HepG2 (cell line): Measurements from ENCODE around the gene MED13L. TPM values are rescaled to one million over a fixed set of nuclear protein-coding genes. Genes with fewer than 3 reads are reported as not detected.

Source experiments
- ATAC-seq: fragments of 200-7000 bp; cut with Tn5 transposase; 3 replicates; pipeline ENCODE4 v1.9.1; 2020; ENCODE audit warnings: mild to moderate bottlenecking, moderate library complexity
- BruUV-seq: library from RNA; stranded (reverse); fragments of 400-500 nt; replicated peaks from 2 replicates; lab custom pipeline; 2021; lab: Mats Ljungman, UMichigan
- CTCF ChIA-PET: fragments of 300-600 bp; formaldehyde crosslinking; extraction: SDS; loops from one replicate; lab custom pipeline; 2021; ENCODE audit warnings: low total read pairs, inconsistent platforms, low intra/inter-chr PET ratio; lab: Yijun Ruan, JAX
- POLR2A ChIA-PET: fragments of 350-600 bp; sonication (Branson Sonifier 250); formaldehyde crosslinking; loops from one replicate; lab custom pipeline; 2020; ENCODE audit warnings: antibody characterized with exemption, inconsistent platforms; lab: Yijun Ruan, JAX
- DNase-seq: peaks from one replicate; pipeline ENCODE4 v3.0.0-alpha.2; 2015; ENCODE audit warnings: low spot score
- FAIRE-seq: peaks from 3 replicates; lab custom pipeline; 2011; peaks lifted over from hg19 to GRCh38; lab: Jason Lieb, UNC
- H2AFZ ChIP-seq: one replicate; pipeline ENCODE4 v1.6.1; 2011; ENCODE audit warnings: low read length, inconsistent platforms
- H3K27ac ChIP-seq: fragments of 300-600 bp; 3 replicates; pipeline ENCODE4 v1.8.0; 2011; ENCODE audit warnings: mixed run types, mild to moderate bottlenecking, mixed read lengths, low read length, inconsistent platforms; ENCODE audit not compliant: insufficient read depth; ENCODE audit errors: extremely low read length
- H3K27me3 ChIP-seq, 2 experiments: fragments of 200-600 bp in 1 of 2; 2 replicates in 1 of 2; 3 replicates in 1 of 2; pipeline versions ENCODE4 v1.6.0 to v1.8.0; 2011; ENCODE audit warnings: low read length in 2 of 2, mild to moderate bottlenecking in 2 of 2, moderate library complexity in 2 of 2, inconsistent platforms in 1 of 2; ENCODE audit not compliant: insufficient read depth in 2 of 2, control insufficient read depth in 1 of 2
- H3K36me3 ChIP-seq, 2 experiments: fragments of 200-600 bp in 1 of 2; replicated peaks in 1 of 2; 2 replicates in 1 of 2; 3 replicates in 1 of 2; pipeline versions ENCODE4 v1.5.1 to v1.8.0; 2011; ENCODE audit warnings: low read length in 2 of 2, inconsistent platforms in 1 of 2; ENCODE audit not compliant: insufficient read depth in 2 of 2, control insufficient read depth in 1 of 2
- H3K4me1 ChIP-seq: 2 replicates; pipeline ENCODE4 v1.5.1; 2012; ENCODE audit warnings: low read length, inconsistent platforms; ENCODE audit not compliant: insufficient read depth
- H3K4me2 ChIP-seq: 2 replicates; pipeline ENCODE4 v1.6.0; 2011; ENCODE audit warnings: low read depth, low read length, inconsistent platforms
- H3K4me3 ChIP-seq, 3 experiments: fragments of 200-600 bp in 1 of 3; sonication (generic), shearing (Covaris generic) in 1 of 3; replicated peaks in 1 of 3; 2 replicates each; pipeline ENCODE4 v1.5.1; 2011 to 2016; ENCODE audit warnings: low read length in 3 of 3, inconsistent platforms in 2 of 3, low read depth in 2 of 3, mild to moderate bottlenecking in 2 of 3, control low read depth in 1 of 3, mixed read lengths in 1 of 3; ENCODE audit not compliant: insufficient read depth in 1 of 3
- H3K79me2 ChIP-seq: one replicate; pipeline ENCODE4 v1.6.1; 2011; ENCODE audit warnings: low read length, inconsistent platforms; ENCODE audit not compliant: insufficient read depth
- H3K9ac ChIP-seq: 2 replicates; pipeline ENCODE4 v1.6.0; 2011; ENCODE audit warnings: mild to moderate bottlenecking, low read depth, low read length, inconsistent platforms; ENCODE audit not compliant: insufficient read depth
- H3K9me3 ChIP-seq: 2 replicates; pipeline ENCODE4 v1.5.1; 2012; ENCODE audit warnings: mild to moderate bottlenecking, low read length
- H4K20me1 ChIP-seq: 2 replicates; pipeline ENCODE4 v1.6.0; 2011; ENCODE audit warnings: inconsistent platforms, mild to moderate bottlenecking, low read length, moderate library complexity; ENCODE audit not compliant: insufficient read depth
- EEA1 ChIP-seq: sonication (generic); formaldehyde crosslinking; IDR thresholded peaks from 2 replicates; pipeline ENCODE4 v1.5.1; 2020; ENCODE audit warnings: mild to moderate bottlenecking, missing genetic modification reagents, borderline replicate concordance
- FLYWCH1 ChIP-seq: sonication (generic); formaldehyde crosslinking; IDR thresholded peaks from 2 replicates; pipeline ENCODE4 v1.8.1; 2023; ENCODE audit warnings: mild to moderate bottlenecking, missing genetic modification reagents
- HMG20B ChIP-seq: conservative IDR thresholded peaks from 2 replicates; pipeline ENCODE4 v1.6.1; 2016; ENCODE audit warnings: missing genetic modification reagents, missing compliant biosample characterization
- MEIS2 ChIP-seq: sonication (generic); formaldehyde crosslinking; IDR thresholded peaks from 2 replicates; pipeline ENCODE4 v1.9.0; 2021; ENCODE audit warnings: mild to moderate bottlenecking, missing genetic modification reagents
- NFATC3 ChIP-seq: sonication (generic); formaldehyde crosslinking; IDR thresholded peaks from 2 replicates; pipeline ENCODE4 v1.5.1; 2020; ENCODE audit warnings: mild to moderate bottlenecking, missing genetic modification reagents
- PAWR ChIP-seq: sonication (generic); formaldehyde crosslinking; IDR thresholded peaks from 2 replicates; pipeline ENCODE4 v1.4.0; 2020; ENCODE audit warnings: missing genetic modification reagents, mild to moderate bottlenecking, borderline replicate concordance
- POLR2G ChIP-seq: fragments of 200-400 bp; formaldehyde crosslinking; IDR thresholded peaks from 2 replicates; pipeline ENCODE4 v1.6.1; 2018; ENCODE audit warnings: mild to moderate bottlenecking, low read depth, low read length, moderate library complexity
- SETDB1 ChIP-seq: sonication (generic); formaldehyde crosslinking; IDR thresholded peaks from 2 replicates; pipeline ENCODE4 v1.5.1; 2020; ENCODE audit warnings: missing genetic modification reagents, mild to moderate bottlenecking, borderline replicate concordance
- ZBTB39 ChIP-seq: sonication (generic); formaldehyde crosslinking; IDR thresholded peaks from 2 replicates; pipeline ENCODE4 v1.5.0; 2020; ENCODE audit warnings: missing genetic modification reagents
- ZNF160 ChIP-seq: sonication (generic); formaldehyde crosslinking; IDR thresholded peaks from 2 replicates; pipeline ENCODE4 v1.8.0; 2022; ENCODE audit warnings: mild to moderate bottlenecking, inconsistent platforms, missing genetic modification reagents
- ZNF17 ChIP-seq: sonication (generic); formaldehyde crosslinking; IDR thresholded peaks from 2 replicates; pipeline ENCODE4 v1.5.0; 2020; ENCODE audit warnings: mild to moderate bottlenecking, missing genetic modification reagents
- ZNF350 ChIP-seq: sonication (generic); formaldehyde crosslinking; IDR thresholded peaks from 2 replicates; pipeline ENCODE4 v1.4.0; 2020; ENCODE audit warnings: mild to moderate bottlenecking, low read depth, missing genetic modification reagents, borderline replicate concordance
- ZNF501 ChIP-seq: sonication (generic); formaldehyde crosslinking; IDR thresholded peaks from 2 replicates; pipeline ENCODE4 v1.5.1; 2020; ENCODE audit warnings: mild to moderate bottlenecking, moderate library complexity, missing genetic modification reagents
- ZNF740 ChIP-seq: sonication (generic); formaldehyde crosslinking; IDR thresholded peaks from 2 replicates; pipeline ENCODE4 v1.4.0; 2020; ENCODE audit warnings: missing genetic modification reagents
- ZNF768 ChIP-seq: sonication (generic); formaldehyde crosslinking; IDR thresholded peaks from 2 replicates; pipeline ENCODE4 v1.4.0; 2020; ENCODE audit warnings: missing genetic modification reagents
- ZNF781 ChIP-seq: sonication (generic); formaldehyde crosslinking; IDR thresholded peaks from 2 replicates; pipeline ENCODE4 v1.5.1; 2020; ENCODE audit warnings: borderline replicate concordance, mild to moderate bottlenecking, missing genetic modification reagents; ENCODE audit errors: not compliant biosample characterization
- ZSCAN25 ChIP-seq: sonication (generic); formaldehyde crosslinking; IDR thresholded peaks from 2 replicates; pipeline ENCODE4 v1.8.0; 2022; ENCODE audit warnings: mild to moderate bottlenecking, missing genetic modification reagents
- WGBS: methylation state at CpG from one replicate; pipeline ENCODE4 v1.1.6; 2017; ENCODE audit warnings: low lambda C conversion rate; 5-methylcytosine and 5-hydroxymethylcytosine counted together
- in situ Hi-C: cut with HindIII; loops from 2 replicates; pipeline ENCODE4 v1.10.0; 2017; ENCODE audit warnings: low pct_unique_long_range_greater_than_20kb; ENCODE audit not compliant: extremely low pct_ligation_motif_present
- intact Hi-C: fragments of 100-400 bp; cut with micrococcal nuclease; formaldehyde crosslinking; loops from one replicate; pipeline ENCODE4 v1.10.0; 2022; ENCODE audit not compliant: unreplicated experiment
- polyA plus RNA-seq, 8 experiments: library from polyadenylated mRNA; depleted of rRNA in 3 of 8; stranded (reverse) in 7 of 8; unstranded in 1 of 8; fragments of >200 nt; fragmentation: Illumina TruSeq in 4 of 8; extraction: Trizol in 4 of 8; gene quantifications; 2 replicates each; pipeline versions ENCODE4 v1.2.1 to v1.2.3, GENCODE V29; 2011 to 2016; ENCODE audit warnings: low read depth in 4 of 8, missing spikeins in 1 of 8, mixed read lengths in 1 of 8; ENCODE audit not compliant: insufficient read depth in 1 of 8
- total RNA-seq, 5 experiments: library from RNA; depleted of rRNA; stranded (reverse); fragments of >200 nt; fragmentation: Illumina TruSeq; extraction: Trizol; gene quantifications; 2 replicates each; pipeline ENCODE4 v1.2.3, GENCODE V29; 2016; ENCODE audit warnings: low read depth in 1 of 5

MED13L gene
- total and polyA plus RNA-seq, 2 of the 13 experiments (the other 11 are each of a cell fraction or from before 2014, with no cell fraction given): 24.8 to 38.9 TPM

DNA sequence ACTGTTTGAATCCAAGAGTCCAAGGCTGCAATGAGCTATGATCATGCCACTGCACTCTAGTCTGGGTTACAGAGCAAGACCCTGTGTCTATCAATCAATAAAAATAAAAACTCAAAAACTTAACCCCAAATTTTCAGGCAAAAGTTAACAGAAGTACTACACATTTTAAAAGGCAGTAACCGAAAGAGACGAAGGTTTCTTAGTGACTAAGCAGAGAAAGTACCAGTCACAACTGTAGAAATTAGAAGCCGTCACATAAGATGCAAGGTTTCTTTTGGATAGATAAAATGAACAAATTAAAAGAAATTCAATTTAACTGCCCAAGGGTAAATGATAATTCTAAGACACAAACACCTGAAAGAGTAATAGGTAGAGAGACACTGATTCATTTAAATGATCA lies 103.5 kb downstream of the MED13L start:
- DNase-seq (no peak), ATAC-seq (no peak), FAIRE-seq (no peak)
- Histone ChIP-seq H2AFZ (no peak overlapping the region), H3K27ac (no peak overlapping the region), H3K9ac (no peak overlapping the region), H3K27me3 (no peaks in the 10 kb centered on the region), H3K4me2 (no peak overlapping the region), H4K20me1 (peaks cover 7% of the 10 kb centered on the region), H3K9me3 (no peaks in the 10 kb centered on the region), H3K36me3 (no peaks in the 10 kb centered on the region), H3K79me2 (peaks cover 45% of the 10 kb centered on the region), H3K4me3 (no peak overlapping the region), H3K4me1 (no peaks in the 10 kb centered on the region)
- BruUV-seq: no TSS peak
- WGBS: 96% methylated on average over 3 of the region's 3 CpGs
- in situ Hi-C loops (no loop called here), intact Hi-C loops (no loop called here)
- TF ChIP-seq ZNF781 (no peak), ZBTB39 (no peak), ZNF740 (CRISPR knock-in tag) (no peak), ZNF17 (CRISPR knock-in tag) (no peak), ZNF768 (CRISPR knock-in tag) (no peak), PAWR (CRISPR knock-in tag) (no peak), ZNF350 (CRISPR knock-in tag) (no peak), SETDB1 (no peak), ZNF501 (CRISPR knock-in tag) (no peak), ZNF160 (CRISPR knock-in tag) (no peak), FLYWCH1 (CRISPR knock-in tag) (no peak), POLR2G (no peak), HMG20B (CRISPR knock-in tag) (no peak), NFATC3 (no peak), ZSCAN25 (no peak), MEIS2 (CRISPR knock-in tag) (no peak), EEA1 (CRISPR knock-in tag) (no peak)
- ChIA-PET POLR2A (no interaction called here), CTCF (no interaction called here)
